Testis (tissue), 2 donors: ENCODE results near the gene DZIP1L.

Source experiments
- CTCF ChIP-seq, 3 experiments: fragments of 450-650 bp in 2 of 3; fragments of 200-600 bp in 1 of 3; sonication (generic) in 1 of 3; IDR thresholded peaks; one replicate each; pipeline ENCODE4 v1.5.1; 2016 to 2019; ENCODE audit warnings: antibody characterized with exemption in 3 of 3, mild to moderate bottlenecking in 2 of 3, moderate library complexity in 1 of 3
- POLR2A ChIP-seq: fragments of 450-650 bp; IDR thresholded peaks from one replicate; pipeline ENCODE4 v1.6.1; 2017; ENCODE audit warnings: antibody characterized with exemption, mild to moderate bottlenecking, moderate library complexity

GRCh38 chr3:138132239-138132638 is 16.8 kb upstream of the DZIP1L start, which contains the start of gene A4GNT:
- TF ChIP-seq CTCF (IDR thresholded peaks at IDR 0.05) (no peak), POLR2A (no peak)
